Putamen (tissue), 1 donor: ENCODE measurements around the gene KNDC1.
A peak's percentile ranks its signal among the peaks of the same experiment; 100 is the strongest.
"Not testable (repeated sequence)": the region's sequence is repeated elsewhere in the genome, so short reads cannot be mapped to it uniquely, and the experiment has no call there.

Experiments used
- DNase-seq: peaks from one replicate; pipeline ENCODE4 v3.0.0-alpha.2; 2016; ENCODE audit warnings: low spot score

KNDC1 gene

GRCh38 chr10:133141958-133142340 lies 18.1 kb upstream of the KNDC1 start:
- no peak for DNase-seq

GRCh38 chr10:133142523-133143199 lies 17.4 kb upstream of the KNDC1 start:
- DNase-seq, result no peak

- DNase-seq, result no peak
These were observed 16.9 kb upstream of the KNDC1 start for GRCh38 chr10:133143200-133143533.

DNA sequence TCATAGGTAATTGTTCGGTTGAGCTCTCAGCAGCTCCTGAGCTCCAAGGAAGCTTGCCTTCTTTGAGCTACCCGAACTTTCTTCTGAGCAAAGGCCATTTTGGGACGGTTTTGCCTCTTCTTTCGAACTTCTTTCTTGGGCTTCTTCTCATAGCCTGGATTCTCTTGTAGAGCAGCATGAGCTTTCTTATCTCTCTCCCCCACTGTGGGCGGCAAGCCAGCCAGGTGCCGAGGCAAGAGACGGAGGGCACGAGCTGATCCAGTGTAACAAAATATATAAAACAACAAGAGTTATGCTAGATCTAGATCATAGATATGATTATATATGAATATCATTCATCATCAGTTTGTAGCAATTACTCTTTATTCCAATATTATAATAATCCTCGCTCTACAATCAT lies 16.5 kb upstream of the KNDC1 start:
- no peak for DNase-seq

GRCh38 chr10:133144771-133145170 lies 15.2 kb upstream of the KNDC1 start:
- no peak for DNase-seq

DNA sequence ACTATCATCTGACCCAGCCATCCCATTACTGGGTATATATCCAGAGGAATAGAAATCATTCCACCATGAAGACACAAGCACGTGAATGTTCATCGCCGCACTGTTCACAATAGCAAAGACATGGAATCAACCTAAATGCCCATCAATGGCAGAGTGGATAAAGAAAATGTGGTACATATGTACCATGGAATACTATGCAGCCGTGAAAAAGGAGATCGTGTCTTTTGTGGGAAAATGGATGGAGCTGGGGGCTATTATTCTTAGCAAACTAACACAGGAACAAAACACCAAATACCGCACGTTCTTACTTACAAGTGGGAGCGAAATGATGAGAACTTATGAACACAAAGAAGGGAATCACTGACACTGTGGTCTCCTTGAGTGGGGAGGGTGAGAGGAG lies 9.8 kb upstream of the KNDC1 start:
- DNase-seq, result no peak

- no peak for DNase-seq
These were observed 9.4 kb upstream of the KNDC1 start for GRCh38 chr10:133150656-133151055.

DNA sequence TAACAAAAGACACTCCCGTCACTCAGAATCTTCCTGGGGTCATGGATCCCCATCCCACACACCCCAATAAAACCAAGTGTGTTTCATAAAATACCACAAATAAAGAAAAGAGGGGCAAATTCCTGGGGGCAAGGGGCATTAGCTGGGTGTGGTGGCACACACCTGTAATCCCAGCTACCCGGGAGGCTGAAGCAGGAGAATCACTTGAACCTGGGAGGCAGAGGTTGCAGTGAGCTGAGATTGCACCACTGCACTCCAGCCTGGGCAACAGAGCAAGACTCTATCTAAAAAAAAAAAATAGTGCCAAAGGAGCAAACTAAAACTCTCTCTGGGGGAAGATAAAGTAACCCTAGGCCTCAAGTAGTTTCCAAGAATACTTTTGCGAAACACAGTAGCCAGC lies 8.9 kb upstream of the KNDC1 start:
- DNase-seq, result not testable (repeated sequence)

DNA sequence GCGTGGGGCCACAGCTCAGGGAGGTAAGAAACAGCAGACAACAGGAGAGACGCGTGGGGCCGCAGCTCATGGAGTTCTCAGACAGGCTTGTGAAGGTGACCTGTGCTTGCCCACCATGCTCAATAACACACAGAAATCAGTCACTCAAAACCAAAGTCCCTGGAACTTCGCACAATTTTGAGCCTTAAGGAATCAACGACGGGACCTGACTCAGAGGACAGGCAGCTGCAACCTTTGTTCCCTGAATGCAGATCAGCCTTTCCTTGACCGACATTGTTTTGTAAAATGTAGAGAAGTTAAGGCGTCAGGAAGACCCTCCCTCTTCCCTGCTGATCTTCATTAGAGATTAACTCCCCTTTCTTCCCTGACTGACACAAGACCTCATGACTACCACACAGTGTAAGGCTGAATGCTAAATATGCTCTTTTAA lies 8.5 kb upstream of the KNDC1 start:
- DNase-seq, result no peak

- DNase-seq, result no peak
These were observed 5.6 kb upstream of the KNDC1 start for GRCh38 chr10:133154411-133154810.

GRCh38 chr10:133154996-133155778 lies 4.8 kb upstream of the KNDC1 start:
- DNase-seq, result no peak

DNA sequence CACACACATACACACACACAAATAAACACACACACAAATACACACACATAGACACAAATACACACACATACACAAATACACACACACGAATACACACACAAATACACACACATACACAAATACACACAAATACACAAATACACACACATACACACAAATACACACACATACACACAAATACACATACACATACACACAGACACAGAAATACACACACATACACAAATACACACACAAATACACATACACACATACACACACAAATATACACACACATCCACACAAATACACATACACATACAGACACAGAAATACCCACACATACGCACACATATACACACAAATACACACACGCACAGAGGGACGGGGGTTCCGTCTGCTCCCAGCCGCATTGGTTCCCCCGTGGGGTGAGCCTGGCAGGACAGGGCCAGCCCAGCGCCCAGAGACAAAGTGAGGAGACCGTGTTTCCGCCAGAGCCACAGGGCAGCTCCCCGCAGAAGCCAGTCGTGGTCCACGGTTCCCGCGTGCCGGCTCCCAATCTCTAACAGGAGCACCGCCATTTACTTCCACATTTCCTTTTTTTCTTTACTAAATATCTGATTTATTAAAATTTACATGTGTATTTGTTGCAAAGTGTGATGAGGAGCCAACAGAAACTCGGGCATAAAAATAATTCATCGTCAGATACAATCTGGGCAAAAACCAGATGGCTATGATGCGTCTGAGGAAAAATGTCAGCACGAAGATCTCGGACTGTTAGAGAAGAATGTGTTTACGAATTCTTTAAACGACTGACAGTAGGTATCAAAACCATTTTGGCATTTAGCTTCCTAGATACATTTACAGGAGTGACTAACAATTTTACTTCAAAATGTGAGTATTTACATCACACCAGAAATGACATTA lies 3.1 kb upstream of the KNDC1 start:
- DNase-seq, result no peak

- DNase-seq, result no peak
These were observed 2.2 kb upstream of the KNDC1 start for GRCh38 chr10:133157662-133158436.

GRCh38 chr10:133158437-133158755 lies 1.6 kb upstream of the KNDC1 start:
- no peak for DNase-seq

- no peak for DNase-seq
These were observed 1.0 kb upstream of the KNDC1 start for GRCh38 chr10:133158756-133159610.

DNA sequence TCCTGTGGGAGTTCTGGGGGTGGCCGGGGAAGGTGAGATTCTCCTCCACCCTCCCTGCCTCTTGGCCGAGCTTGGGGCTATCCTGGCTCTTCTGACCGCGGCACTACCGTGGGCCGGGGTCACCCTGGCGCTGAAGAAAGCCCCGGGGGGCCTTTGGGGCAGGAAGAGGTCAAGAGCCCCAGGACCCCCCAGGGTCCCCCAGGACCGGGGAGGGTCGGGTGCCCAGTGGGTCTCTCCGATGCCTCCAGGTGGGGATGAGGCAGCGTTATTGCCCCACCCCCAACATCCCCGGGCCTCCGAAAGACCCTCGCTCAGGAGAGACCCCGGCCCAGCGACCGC lies 439 bp upstream of the KNDC1 start:
- no peak for DNase-seq

DNA sequence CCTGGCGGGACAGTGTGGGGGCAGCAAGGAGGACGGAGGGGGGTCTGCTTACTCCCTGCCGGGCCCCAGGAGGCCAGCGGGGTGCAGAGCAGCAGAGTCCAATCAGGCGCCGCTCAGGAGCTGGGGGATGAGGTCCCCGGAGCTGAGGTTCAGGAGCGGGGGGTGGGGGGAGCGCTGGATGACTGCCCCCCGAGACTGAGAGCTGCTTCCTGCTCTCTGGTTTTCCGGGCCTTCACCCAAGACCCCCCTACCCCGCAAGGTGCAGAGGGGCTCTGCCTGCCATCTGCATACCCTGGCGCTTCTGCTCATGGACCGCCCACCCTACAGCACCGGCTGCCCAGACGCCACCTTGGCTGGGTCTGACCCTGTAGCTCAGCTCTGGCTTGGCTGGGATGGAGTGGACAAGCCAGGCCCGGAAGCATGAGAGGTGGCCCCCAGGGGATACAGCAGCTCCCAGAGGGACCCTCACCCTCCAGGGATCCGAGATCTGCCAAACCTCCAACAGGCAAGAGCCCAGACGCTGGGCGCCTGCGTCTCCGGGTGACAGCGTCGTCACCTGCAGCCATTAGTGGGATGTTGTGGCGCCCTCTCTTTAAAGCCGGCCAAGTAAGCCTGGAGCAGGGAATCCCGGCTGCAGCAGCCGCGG lies 930 bp downstream of the KNDC1 start:
- DNase-seq, result no peak

DNA sequence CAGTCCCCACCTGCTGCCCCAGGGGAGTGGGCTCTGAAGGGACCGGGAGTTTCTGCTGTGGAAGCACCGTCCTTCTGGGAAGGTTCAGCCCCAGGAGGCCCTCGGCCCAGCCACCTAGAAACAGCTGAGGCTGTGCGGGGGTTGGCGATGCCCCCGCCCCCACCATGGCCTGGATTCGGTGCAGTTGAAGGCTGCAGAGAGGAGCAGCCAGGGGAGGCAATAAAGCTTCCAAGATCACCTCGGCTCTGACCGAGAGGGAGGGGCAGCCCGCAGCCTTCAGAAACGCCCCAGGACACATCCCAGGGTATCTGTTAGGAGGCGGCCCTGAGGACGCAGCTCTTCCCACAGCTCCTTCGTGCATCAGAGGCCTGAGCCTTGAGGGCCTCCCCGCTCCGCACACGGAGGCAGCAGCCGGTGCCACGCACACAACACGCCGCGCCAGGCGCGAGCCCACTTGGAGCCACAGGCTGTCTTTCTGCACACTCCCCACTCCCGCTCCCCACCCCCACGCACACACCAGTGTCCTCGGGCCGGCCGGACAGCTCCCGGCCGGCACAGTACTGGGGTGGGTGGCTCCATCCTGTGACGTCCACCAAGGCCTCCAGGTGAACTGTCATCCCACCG lies 1.6 kb downstream of the KNDC1 start:
- DNase-seq, result no peak

- DNase-seq, result peak; percentile 76
These were observed 2.3 kb downstream of the KNDC1 start for GRCh38 chr10:133162178-133162909.
